HL-60 (cell line): ENCODE data around the gene TENM3.

ENCODE experiments used
- DNase-seq, 2 experiments: peaks; one replicate each; pipeline ENCODE4 v3.0.0-alpha.2; 2010 to 2020; ENCODE audit warnings: low read depth in 1 of 2, low spot score in 1 of 2
- H3K27ac ChIP-seq: fragments of 250-450 bp; sonication (Bioruptor Pico); replicated peaks from 2 replicates; pipeline ENCODE4 v1.5.1; 2020; ENCODE audit warnings: mild to moderate bottlenecking, moderate library complexity
- H3K27me3 ChIP-seq: fragments of 250-450 bp; sonication (Bioruptor Pico); 2 replicates; pipeline ENCODE4 v1.5.1; 2021; ENCODE audit warnings: mild to moderate bottlenecking, moderate library complexity; ENCODE audit not compliant: insufficient read depth, poor library complexity, severe bottlenecking
- H3K4me3 ChIP-seq: replicated peaks from 2 replicates; pipeline ENCODE4 v1.5.1; 2011; ENCODE audit warnings: mild to moderate bottlenecking, control low read depth, low read length; ENCODE audit not compliant: insufficient read depth
- GABPA ChIP-seq: IDR thresholded peaks from 2 replicates; pipeline ENCODE4 v1.6.1; 2012; ENCODE audit warnings: low read depth
- POLR2AphosphoS5 ChIP-seq: IDR thresholded peaks from 2 replicates; pipeline ENCODE4 v1.6.1; 2012; ENCODE audit warnings: low read depth
- SPI1 ChIP-seq: IDR thresholded peaks from 2 replicates; pipeline ENCODE4 v1.6.1; 2012; ENCODE audit warnings: low read depth, mild to moderate bottlenecking, borderline replicate concordance
- TF ChIP-seq, protein P1 (sequence below): IDR thresholded peaks from 2 replicates; pipeline ENCODE4 v1.6.1; 2012; ENCODE audit warnings: low read depth; ENCODE audit not compliant: insufficient replicate concordance
- TF ChIP-seq, protein P2 (sequence below): IDR thresholded peaks from one replicate; pipeline ENCODE4 v1.5.1; 2011; ENCODE audit warnings: low read length, control low read depth, inconsistent platforms; ENCODE audit not compliant: insufficient read depth

The TENM3 gene

DNA sequence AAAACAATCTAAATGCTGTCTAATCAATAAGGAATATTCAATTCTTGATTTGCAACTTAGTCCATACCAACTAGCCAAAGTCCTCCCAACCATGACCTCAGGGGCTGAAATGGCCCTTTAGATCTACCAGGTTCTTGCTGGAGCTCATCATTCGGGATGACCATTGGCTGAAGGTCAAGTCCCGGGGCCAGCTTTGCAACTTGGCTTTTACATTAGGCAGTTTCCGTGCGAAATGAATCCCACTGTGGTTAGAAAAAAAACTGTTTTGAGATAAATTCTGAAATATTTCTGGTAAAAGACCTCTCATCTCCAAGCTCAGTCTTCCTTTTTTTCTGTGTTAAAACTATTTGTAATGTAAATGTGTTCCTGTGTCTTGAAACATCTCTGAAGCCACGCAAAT lies 178.6 kb downstream of the TENM3 start:
- Histone ChIP-seq H3K27me3 (no peaks in the 10 kb centered on the region), H3K27ac (no peak overlapping the region), H3K4me3 (no peak overlapping the region)
- no peak for DNase-seq
- TF ChIP-seq, protein P1, sequence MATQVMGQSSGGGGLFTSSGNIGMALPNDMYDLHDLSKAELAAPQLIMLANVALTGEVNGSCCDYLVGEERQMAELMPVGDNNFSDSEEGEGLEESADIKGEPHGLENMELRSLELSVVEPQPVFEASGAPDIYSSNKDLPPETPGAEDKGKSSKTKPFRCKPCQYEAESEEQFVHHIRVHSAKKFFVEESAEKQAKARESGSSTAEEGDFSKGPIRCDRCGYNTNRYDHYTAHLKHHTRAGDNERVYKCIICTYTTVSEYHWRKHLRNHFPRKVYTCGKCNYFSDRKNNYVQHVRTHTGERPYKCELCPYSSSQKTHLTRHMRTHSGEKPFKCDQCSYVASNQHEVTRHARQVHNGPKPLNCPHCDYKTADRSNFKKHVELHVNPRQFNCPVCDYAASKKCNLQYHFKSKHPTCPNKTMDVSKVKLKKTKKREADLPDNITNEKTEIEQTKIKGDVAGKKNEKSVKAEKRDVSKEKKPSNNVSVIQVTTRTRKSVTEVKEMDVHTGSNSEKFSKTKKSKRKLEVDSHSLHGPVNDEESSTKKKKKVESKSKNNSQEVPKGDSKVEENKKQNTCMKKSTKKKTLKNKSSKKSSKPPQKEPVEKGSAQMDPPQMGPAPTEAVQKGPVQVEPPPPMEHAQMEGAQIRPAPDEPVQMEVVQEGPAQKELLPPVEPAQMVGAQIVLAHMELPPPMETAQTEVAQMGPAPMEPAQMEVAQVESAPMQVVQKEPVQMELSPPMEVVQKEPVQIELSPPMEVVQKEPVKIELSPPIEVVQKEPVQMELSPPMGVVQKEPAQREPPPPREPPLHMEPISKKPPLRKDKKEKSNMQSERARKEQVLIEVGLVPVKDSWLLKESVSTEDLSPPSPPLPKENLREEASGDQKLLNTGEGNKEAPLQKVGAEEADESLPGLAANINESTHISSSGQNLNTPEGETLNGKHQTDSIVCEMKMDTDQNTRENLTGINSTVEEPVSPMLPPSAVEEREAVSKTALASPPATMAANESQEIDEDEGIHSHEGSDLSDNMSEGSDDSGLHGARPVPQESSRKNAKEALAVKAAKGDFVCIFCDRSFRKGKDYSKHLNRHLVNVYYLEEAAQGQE: no peak
- TF ChIP-seq SPI1 (no peak), POLR2AphosphoS5 (no peak), GABPA (no peak)
- TF ChIP-seq, protein P2, sequence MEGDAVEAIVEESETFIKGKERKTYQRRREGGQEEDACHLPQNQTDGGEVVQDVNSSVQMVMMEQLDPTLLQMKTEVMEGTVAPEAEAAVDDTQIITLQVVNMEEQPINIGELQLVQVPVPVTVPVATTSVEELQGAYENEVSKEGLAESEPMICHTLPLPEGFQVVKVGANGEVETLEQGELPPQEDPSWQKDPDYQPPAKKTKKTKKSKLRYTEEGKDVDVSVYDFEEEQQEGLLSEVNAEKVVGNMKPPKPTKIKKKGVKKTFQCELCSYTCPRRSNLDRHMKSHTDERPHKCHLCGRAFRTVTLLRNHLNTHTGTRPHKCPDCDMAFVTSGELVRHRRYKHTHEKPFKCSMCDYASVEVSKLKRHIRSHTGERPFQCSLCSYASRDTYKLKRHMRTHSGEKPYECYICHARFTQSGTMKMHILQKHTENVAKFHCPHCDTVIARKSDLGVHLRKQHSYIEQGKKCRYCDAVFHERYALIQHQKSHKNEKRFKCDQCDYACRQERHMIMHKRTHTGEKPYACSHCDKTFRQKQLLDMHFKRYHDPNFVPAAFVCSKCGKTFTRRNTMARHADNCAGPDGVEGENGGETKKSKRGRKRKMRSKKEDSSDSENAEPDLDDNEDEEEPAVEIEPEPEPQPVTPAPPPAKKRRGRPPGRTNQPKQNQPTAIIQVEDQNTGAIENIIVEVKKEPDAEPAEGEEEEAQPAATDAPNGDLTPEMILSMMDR: no peak

DNA sequence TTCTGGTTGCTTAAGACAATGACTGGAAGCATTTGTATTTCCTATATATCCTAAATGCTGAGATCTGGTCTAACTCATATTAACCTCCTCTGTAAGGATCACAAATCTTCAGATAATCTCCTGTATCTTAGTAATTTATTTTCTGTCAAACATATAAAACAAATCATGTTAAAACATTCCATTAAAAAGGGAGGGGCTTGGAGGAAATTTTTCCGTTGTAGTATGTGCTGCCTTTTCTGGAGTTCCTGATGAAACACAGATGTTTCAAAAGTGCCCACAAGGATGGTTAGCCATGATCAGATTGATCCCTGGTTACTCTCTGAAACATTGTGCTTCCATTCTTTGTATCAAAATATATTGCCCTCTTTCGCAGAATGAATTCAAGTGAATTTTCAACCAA lies 182.1 kb downstream of the TENM3 start:
- Histone ChIP-seq H3K4me3 (no peak overlapping the region), H3K27me3 (no peaks in the 10 kb centered on the region), H3K27ac (no peak overlapping the region)
- DNase-seq: no peak
- TF ChIP-seq, protein P2: no peak
- no peak for TF ChIP-seq POLR2AphosphoS5
- TF ChIP-seq, protein P1: no peak
- no peak for TF ChIP-seq SPI1
- TF ChIP-seq GABPA: no peak

DNA sequence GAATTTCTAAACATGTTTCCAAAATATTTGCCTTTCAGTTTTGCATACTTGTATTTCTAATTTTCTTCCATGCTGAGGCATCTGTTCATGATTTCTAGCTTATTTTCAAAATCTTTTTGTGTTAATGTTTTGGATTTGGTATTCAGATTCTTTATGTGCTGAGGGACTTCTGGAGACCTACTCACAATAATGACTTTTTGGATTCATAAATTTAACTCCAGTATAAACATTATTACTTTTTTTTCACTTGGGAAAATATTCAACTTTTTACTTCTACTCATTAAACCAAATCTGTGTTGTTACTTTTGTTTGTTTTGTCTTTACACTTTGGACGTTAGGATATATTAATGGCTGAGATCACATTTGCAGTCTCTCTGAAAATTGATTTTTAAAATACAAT lies 183.7 kb downstream of the TENM3 start:
- no peak for DNase-seq
- H3K4me3 ChIP-seq: no peak overlapping the region
- H3K27ac ChIP-seq: no peak overlapping the region
- no peaks in the 10 kb centered on the region for H3K27me3 ChIP-seq
- TF ChIP-seq POLR2AphosphoS5: no peak
- no peak for TF ChIP-seq SPI1
- TF ChIP-seq, protein P2: no peak
- TF ChIP-seq GABPA: no peak
- TF ChIP-seq, protein P1: no peak
